Activated T-helper 1 cell treated with Interleukin-2 at 50 U/mL for 16 hours (primary cell): ENCODE data around the gene TIAM1.

Source experiments
- DNase-seq: peaks from one replicate; pipeline ENCODE4 v3.0.0-alpha.2; 2020; ENCODE audit warnings: low read depth

The TIAM1 gene

GRCh38 chr21:31132574-31133242, 211.4 kb downstream of the TIAM1 start:
- DNase-seq, result peak; percentile 46

- DNase-seq, result no peak
These were observed 213.2 kb downstream of the TIAM1 start for GRCh38 chr21:31130821-31131220.

- DNase-seq, result no peak
These were observed 215.8 kb downstream of the TIAM1 start for GRCh38 chr21:31128234-31128633.

- no peak for DNase-seq
These were observed 220.1 kb downstream of the TIAM1 start for GRCh38 chr21:31124010-31124409.

GRCh38 chr21:31119199-31119598, 224.9 kb downstream of the TIAM1 start:
- no peak for DNase-seq

GRCh38 chr21:31117128-31117916, 226.7 kb downstream of the TIAM1 start:
- no peak for DNase-seq

- no peak for DNase-seq
These were observed 228.8 kb downstream of the TIAM1 start for GRCh38 chr21:31115249-31115648.

GRCh38 chr21:31111093-31111492, 233.0 kb downstream of the TIAM1 start:
- DNase-seq, result no peak

GRCh38 chr21:31110430-31110829, 233.6 kb downstream of the TIAM1 start:
- no peak for DNase-seq

- DNase-seq, result no peak
These were observed 236.2 kb downstream of the TIAM1 start for GRCh38 chr21:31107871-31108270.

- no peak for DNase-seq
These were observed 236.8 kb downstream of the TIAM1 start for GRCh38 chr21:31107176-31107785.

GRCh38 chr21:31103571-31104265, 240.3 kb downstream of the TIAM1 start:
- no peak for DNase-seq

- no peak for DNase-seq
These were observed 240.9 kb downstream of the TIAM1 start for GRCh38 chr21:31103163-31103562.

GRCh38 chr21:31099122-31099521, 244.9 kb downstream of the TIAM1 start:
- DNase-seq, result no peak

- DNase-seq, result peak; percentile 54
These were observed 245.5 kb downstream of the TIAM1 start for GRCh38 chr21:31098576-31099005.

- DNase-seq, result no peak
These were observed 251.0 kb downstream of the TIAM1 start for GRCh38 chr21:31092832-31093625.

- DNase-seq, result no peak
These were observed 253.7 kb downstream of the TIAM1 start for GRCh38 chr21:31090376-31090775.

GRCh38 chr21:31088474-31088751, 255.6 kb downstream of the TIAM1 start:
- DNase-seq, result no peak

GRCh38 chr21:31087639-31088473, 256.2 kb downstream of the TIAM1 start:
- DNase-seq, result no peak

- no peak for DNase-seq
These were observed 259.4 kb downstream of the TIAM1 start for GRCh38 chr21:31084689-31085088.

- DNase-seq, result no peak
These were observed 265.3 kb downstream of the TIAM1 start for GRCh38 chr21:31078796-31079195.
